HCT116 (cell line): ENCODE data around the gene GPX8.

Experiments
- ATF3 ChIP-seq: IDR thresholded peaks from 2 replicates; pipeline ENCODE4 v1.6.1; 2012
- CTCF ChIP-seq, 3 experiments: fragments of 200-600 bp in 1 of 3; sonication (generic) in 1 of 3; IDR thresholded peaks in 2 of 3; conservative IDR thresholded peaks in 1 of 3; 2 replicates each; pipeline ENCODE4 v1.5.1; 2012 to 2017; ENCODE audit warnings: low read depth in 2 of 3, low read length in 2 of 3, antibody characterized with exemption in 1 of 3, borderline replicate concordance in 1 of 3, control low read depth in 1 of 3, mild to moderate bottlenecking in 1 of 3, mixed read lengths in 1 of 3, mixed run types in 1 of 3, moderate library complexity in 1 of 3; ENCODE audit not compliant: insufficient read depth in 1 of 3
- EGR1 ChIP-seq: IDR thresholded peaks from 2 replicates; pipeline ENCODE4 v1.6.1; 2012; ENCODE audit warnings: low read depth
- EZH2 ChIP-seq: fragments of 200-600 bp; sonication (generic); IDR thresholded peaks from 2 replicates; pipeline ENCODE4 v1.6.1; 2017; ENCODE audit warnings: antibody characterized with exemption, mixed run types
- EZH2phosphoT487 ChIP-seq: fragments of 200-600 bp; IDR thresholded peaks from 2 replicates; pipeline ENCODE4 v1.6.1; 2018; ENCODE audit warnings: antibody characterized with exemption, borderline replicate concordance
- JUND ChIP-seq: IDR thresholded peaks from 2 replicates; pipeline ENCODE4 v1.6.1; 2012
- MAX ChIP-seq: IDR thresholded peaks from 2 replicates; pipeline ENCODE4 v1.6.1; 2012
- POLR2A ChIP-seq: IDR thresholded peaks from 2 replicates; pipeline ENCODE4 v1.7.0; 2011; ENCODE audit warnings: borderline replicate concordance; ENCODE audit not compliant: insufficient read depth, insufficient read length; ENCODE audit errors: extremely low read depth
- POLR2AphosphoS5 ChIP-seq: IDR thresholded peaks from 2 replicates; pipeline ENCODE4 v1.6.1; 2011; ENCODE audit warnings: mild to moderate bottlenecking, low read depth, low read length, moderate library complexity
- YY1 ChIP-seq: IDR thresholded peaks from 2 replicates; pipeline ENCODE4 v1.6.1; 2011; ENCODE audit warnings: low read length, low read depth, moderate library complexity, mild to moderate bottlenecking; ENCODE audit not compliant: insufficient replicate concordance; ENCODE audit errors: extremely low read depth
- ZBTB33 ChIP-seq: IDR thresholded peaks from 2 replicates; pipeline ENCODE4 v1.6.1; 2011; ENCODE audit warnings: mild to moderate bottlenecking, low read length, moderate library complexity; ENCODE audit not compliant: insufficient replicate concordance; ENCODE audit errors: extremely low read depth
- ZFX ChIP-seq: fragments of 450-650 bp; IDR thresholded peaks from 2 replicates; pipeline ENCODE4 v1.6.1; 2017
- ZNF274 ChIP-seq: fragments of 200-500 bp; sonication (Bioruptor generic); IDR thresholded peaks from 2 replicates; pipeline ENCODE4 v1.6.1; 2014; ENCODE audit warnings: mild to moderate bottlenecking, low read depth, low read length, inconsistent platforms

GRCh38 chr5:55188656-55189540, 28.9 kb downstream of the GPX8 start:
- TF ChIP-seq EGR1 (no peak), CTCF (IDR thresholded peaks at IDR 0.05 in 2 of 3, conservative IDR thresholded peaks at IDR 0.05 in 1 of 3; ENCODE audit: borderline replicate concordance in 1 of 3, insufficient read depth in 1 of 3, low read depth in 2 of 3, low read length in 2 of 3) (no peak), POLR2AphosphoS5 (no peak), POLR2A (no peak), ATF3 (no peak), ZNF274 (no peak), MAX (no peak), JUND (no peak), YY1 (no peak), EZH2phosphoT487 (no peak), EZH2 (no peak), ZBTB33 (no peak), ZFX (no peak)
